Fibroblast of villous mesenchyme (primary cell): ENCODE results near the gene SERPINA12. TPM values are rescaled to one million over a fixed set of nuclear protein-coding genes. Genes with fewer than 3 reads are reported as not detected.
"Not testable (repeated sequence)": the region's sequence is repeated elsewhere in the genome, so short reads cannot be mapped to it uniquely, and the experiment has no call there.

Experiments
- DNase-seq: peaks from one replicate; pipeline ENCODE4 v3.0.0-alpha.2; 2010; ENCODE audit warnings: low read depth
- H3K4me3 ChIP-seq: 2 replicates; pipeline ENCODE4 v1.5.1; 2011; ENCODE audit warnings: low read depth, mild to moderate bottlenecking, low read length
- total RNA-seq: library from RNA; depleted of rRNA; stranded (reverse); fragments of >200 nt; gene quantifications from 2 replicates; pipeline ENCODE4 v1.2.3, GENCODE V29; 2012
- TF ChIP-seq, protein P1 (sequence below): IDR thresholded peaks from 2 replicates; pipeline ENCODE4 v1.5.1; 2012; ENCODE audit warnings: low read depth, mild to moderate bottlenecking, low read length; ENCODE audit not compliant: insufficient read depth

The SERPINA12 gene
- total RNA-seq, 1 donor: not detected

DNA sequence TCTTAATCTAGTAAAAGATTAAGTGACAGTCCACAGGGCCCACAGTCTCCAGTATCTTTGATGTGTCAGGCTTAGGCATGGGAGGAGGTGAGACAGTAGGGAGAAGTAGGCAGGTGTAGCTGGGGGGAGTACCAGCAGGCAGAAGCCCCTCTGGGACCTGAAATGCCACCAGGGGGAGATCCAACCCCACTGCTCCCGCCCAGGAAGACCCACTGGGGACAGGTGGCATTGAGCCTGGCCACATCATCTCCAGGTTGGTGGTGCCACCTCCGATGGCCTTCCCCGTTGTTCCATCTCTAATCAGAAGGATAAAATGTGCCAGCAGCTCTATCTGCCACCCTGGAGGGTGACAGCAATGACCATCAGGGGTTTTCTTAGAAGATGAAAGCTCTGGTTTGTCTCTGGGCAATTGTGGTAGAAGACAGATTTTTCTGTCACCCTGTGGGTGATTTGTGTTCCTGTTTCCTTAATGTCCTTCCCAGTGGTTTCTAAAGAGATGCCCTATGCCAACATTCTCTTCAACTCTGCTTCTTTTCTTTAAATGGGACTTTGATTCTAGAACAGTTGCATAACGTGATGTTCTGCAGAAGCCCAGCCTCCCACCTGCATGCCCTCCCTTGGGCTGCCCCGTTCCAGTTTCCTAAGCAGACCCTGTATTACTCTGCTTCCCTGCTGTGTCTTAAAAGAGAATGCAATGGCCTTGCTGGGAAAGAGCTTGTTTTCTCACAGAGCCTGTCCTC lies 12.3 kb upstream of the SERPINA12 start:
- TF ChIP-seq, protein P1, sequence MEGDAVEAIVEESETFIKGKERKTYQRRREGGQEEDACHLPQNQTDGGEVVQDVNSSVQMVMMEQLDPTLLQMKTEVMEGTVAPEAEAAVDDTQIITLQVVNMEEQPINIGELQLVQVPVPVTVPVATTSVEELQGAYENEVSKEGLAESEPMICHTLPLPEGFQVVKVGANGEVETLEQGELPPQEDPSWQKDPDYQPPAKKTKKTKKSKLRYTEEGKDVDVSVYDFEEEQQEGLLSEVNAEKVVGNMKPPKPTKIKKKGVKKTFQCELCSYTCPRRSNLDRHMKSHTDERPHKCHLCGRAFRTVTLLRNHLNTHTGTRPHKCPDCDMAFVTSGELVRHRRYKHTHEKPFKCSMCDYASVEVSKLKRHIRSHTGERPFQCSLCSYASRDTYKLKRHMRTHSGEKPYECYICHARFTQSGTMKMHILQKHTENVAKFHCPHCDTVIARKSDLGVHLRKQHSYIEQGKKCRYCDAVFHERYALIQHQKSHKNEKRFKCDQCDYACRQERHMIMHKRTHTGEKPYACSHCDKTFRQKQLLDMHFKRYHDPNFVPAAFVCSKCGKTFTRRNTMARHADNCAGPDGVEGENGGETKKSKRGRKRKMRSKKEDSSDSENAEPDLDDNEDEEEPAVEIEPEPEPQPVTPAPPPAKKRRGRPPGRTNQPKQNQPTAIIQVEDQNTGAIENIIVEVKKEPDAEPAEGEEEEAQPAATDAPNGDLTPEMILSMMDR: no peak
- H3K4me3 ChIP-seq: no peak overlapping the region
- DNase-seq: no peak

DNA sequence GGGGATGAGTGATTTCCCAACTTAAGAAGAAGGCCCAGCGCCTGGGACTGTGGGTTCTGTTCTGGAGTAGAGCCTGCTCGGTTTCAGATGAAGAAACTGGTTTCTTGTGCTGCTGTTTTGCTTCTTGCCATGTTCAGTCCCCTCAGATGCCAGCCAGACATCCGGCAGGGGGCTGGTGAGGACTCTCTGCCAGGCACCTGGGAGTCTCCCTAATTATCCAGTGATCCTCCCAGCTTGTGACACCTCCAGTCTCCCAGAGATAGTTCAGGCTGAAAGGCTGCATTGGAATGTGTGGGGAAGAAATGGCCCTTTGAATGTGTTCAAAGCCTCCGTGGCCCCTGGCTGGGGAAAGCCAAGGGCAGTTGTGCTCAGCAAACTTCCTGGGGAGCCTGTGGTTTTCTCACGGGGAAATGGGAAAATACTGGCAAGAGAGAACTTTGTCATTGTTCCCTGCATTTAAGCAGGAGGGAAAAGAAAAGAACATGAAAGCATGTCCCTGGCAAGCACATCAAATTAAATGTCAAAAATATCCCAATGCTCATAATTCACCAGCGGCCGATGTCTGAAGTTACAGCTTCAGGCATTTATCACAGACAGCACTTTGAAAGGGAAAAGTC lies 8.5 kb upstream of the SERPINA12 start:
- TF ChIP-seq, protein P1: no peak

DNA sequence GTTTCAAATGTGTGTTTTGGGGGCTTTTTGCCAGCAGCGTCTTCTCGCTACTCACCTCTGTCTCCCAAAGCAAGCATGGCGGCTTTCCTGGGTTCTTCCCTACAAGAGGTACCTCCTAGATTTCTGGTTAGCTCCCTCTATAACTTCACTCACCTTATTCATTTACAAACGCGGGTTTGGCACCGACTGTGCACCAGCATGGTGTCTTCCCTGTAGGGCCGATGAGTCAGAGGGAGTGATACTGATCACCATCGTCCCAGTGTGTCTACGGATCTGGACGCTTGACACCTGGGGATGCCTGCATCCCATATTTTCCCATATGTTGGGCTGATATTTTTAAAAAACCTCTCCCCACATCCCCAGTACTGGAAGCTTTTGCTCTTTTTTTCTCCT lies 8.0 kb upstream of the SERPINA12 start:
- no peak for DNase-seq
- TF ChIP-seq, protein P1: no peak
- H3K4me3 ChIP-seq: no peak overlapping the region

More for the DNA sequence above, 8.5 kb upstream of the SERPINA12 start:
- DNase-seq: no peak
- no peak overlapping the region for H3K4me3 ChIP-seq

- H3K4me3 ChIP-seq: no peak overlapping the region
- TF ChIP-seq, protein P1: no peak
- DNase-seq: no peak
Observed at GRCh38 chr14:94515856-94516255, 6.6 kb upstream of the SERPINA12 start.

GRCh38 chr14:94515426-94515825 lies 6.2 kb upstream of the SERPINA12 start:
- TF ChIP-seq, protein P1: no peak
- no peak overlapping the region for H3K4me3 ChIP-seq
- no peak for DNase-seq

DNA sequence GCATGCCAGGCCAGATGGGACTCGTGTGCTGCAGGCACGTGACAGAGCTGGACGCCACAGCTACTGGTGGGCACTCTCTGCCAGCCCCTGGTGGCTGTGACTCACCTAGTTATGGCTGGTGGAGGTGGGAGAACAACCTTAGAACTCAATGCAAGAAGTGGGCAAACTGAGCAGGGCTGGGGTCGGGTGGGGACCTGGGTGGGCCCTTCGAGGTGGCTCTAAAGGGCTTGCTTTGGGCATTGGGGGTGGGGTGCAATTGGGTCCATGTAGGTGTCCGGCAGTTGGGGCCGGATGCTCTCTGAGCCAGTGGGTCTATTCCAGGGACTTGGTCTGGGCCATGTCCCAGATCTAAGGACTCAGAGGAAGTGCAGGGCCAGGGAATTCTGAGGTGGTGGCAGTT lies 5.1 kb upstream of the SERPINA12 start:
- no peak for DNase-seq
- no peak overlapping the region for H3K4me3 ChIP-seq
- TF ChIP-seq, protein P1: no peak

DNA sequence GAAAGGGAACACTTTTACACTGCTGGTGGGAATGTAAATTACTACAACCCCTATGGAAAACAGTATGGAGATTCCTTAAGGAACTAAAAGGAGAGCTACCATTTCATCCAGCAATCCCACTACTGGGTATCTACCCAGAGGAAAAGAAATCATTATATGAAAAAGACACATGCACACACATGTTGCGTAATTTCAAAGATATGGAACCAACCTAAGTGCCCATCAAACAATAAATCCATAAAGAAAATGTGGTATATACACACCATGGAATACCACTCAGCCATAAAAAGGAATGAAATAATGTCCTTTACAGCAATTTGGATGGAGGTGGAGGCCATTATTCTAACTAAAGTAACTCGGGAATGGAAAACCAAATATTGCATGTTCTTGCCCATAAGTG lies 1.2 kb upstream of the SERPINA12 start:
- not testable (repeated sequence) for DNase-seq, H3K4me3 ChIP-seq
